ENCODE results near the gene SPON1. TPM values are rescaled to one million over a fixed set of nuclear protein-coding genes. Genes with fewer than 3 reads are reported as not detected.
A peak's percentile ranks its signal among the peaks of the same experiment; 100 is the strongest.

Gene SPON1
- total and polyA plus RNA-seq, 4 donors = 0.72 to 4.9 (median 1.2) TPM

- H3K27me3 ChIP-seq (ENCODE audit: control insufficient read depth in 4 of 4, insufficient read depth in 4 of 4, low read length in 3 of 4) = no peaks in the 10 kb centered on the region
- no peak overlapping the region for H3K9ac ChIP-seq (ENCODE audit: low read depth in 1 of 2, low read length in 2 of 2)
- H3K27ac ChIP-seq (ENCODE audit: low read depth in 1 of 2, low read length in 2 of 2) = peak overlapping the region in 1 of 2 donors; percentile 65
- no peaks in the 10 kb centered on the region for H3K36me3 ChIP-seq (ENCODE audit: control insufficient read depth in 4 of 4, insufficient read depth in 3 of 4, low read depth in 1 of 4, low read length in 3 of 4)
- DNase-seq (ENCODE audit: low spot score) = no peak
- peak overlapping the region in 1 of 3 donors; percentile 58 for H3K4me3 ChIP-seq (ENCODE audit: low read depth in 1 of 3, low read length in 3 of 3)
- no peak for TF ChIP-seq JUND (IDR thresholded peaks at IDR 0.05)
- TF ChIP-seq HNF4A (conservative IDR thresholded peaks at IDR 0.05) = peak; percentile 72 to 86
- TF ChIP-seq MAX (IDR thresholded peaks at IDR 0.05) = peak; percentile 33
- TF ChIP-seq RXRA (IDR thresholded peaks at IDR 0.05) = peak in 1 of 2 donors; percentile 64
- no peak for TF ChIP-seq EGR1 (IDR thresholded peaks at IDR 0.05; ENCODE audit: low read depth in 2 of 2)
- peak; percentile 23 for TF ChIP-seq FOXA2 (IDR thresholded peaks at IDR 0.05)
- peaks cover 0 to 15% (median 13%) of the 10 kb centered on the region in 4 donors for H3K4me1 ChIP-seq (ENCODE audit: control insufficient read depth in 4 of 4, insufficient read depth in 4 of 4, low read length in 3 of 4)
- WGBS = 47% methylated on average over 4 of the region's 4 CpGs
- no peaks in the 10 kb centered on the region for H3K9me3 ChIP-seq (ENCODE audit: control insufficient read depth in 4 of 4, low read length in 3 of 4)
Measured at GRCh38 chr11:14203321-14203720, 240.8 kb downstream of the SPON1 start.

- no peaks in the 10 kb centered on the region for H3K27me3 ChIP-seq (ENCODE audit: control insufficient read depth in 4 of 4, insufficient read depth in 4 of 4, low read length in 3 of 4)
- no peak for TF ChIP-seq JUND (IDR thresholded peaks at IDR 0.05)
- no peaks in the 10 kb centered on the region for H3K9me3 ChIP-seq (ENCODE audit: control insufficient read depth in 4 of 4, low read length in 3 of 4)
- H3K27ac ChIP-seq (ENCODE audit: low read depth in 1 of 2, low read length in 2 of 2) = no peak overlapping the region
- no peak overlapping the region for H3K9ac ChIP-seq (ENCODE audit: low read depth in 1 of 2, low read length in 2 of 2)
- no peaks in the 10 kb centered on the region for H3K36me3 ChIP-seq (ENCODE audit: control insufficient read depth in 4 of 4, insufficient read depth in 3 of 4, low read depth in 1 of 4, low read length in 3 of 4)
- H3K4me1 ChIP-seq (ENCODE audit: control insufficient read depth in 4 of 4, insufficient read depth in 4 of 4, low read length in 3 of 4) = no peaks in the 10 kb centered on the region
- H3K4me3 ChIP-seq (ENCODE audit: low read depth in 1 of 3, low read length in 3 of 3) = no peak overlapping the region
- no peak for DNase-seq (ENCODE audit: low spot score)
Measured at GRCh38 chr11:14212986-14213385, 250.5 kb downstream of the SPON1 start.

- no peak for DNase-seq (ENCODE audit: low spot score)
- no peak overlapping the region for H3K9ac ChIP-seq (ENCODE audit: low read depth in 1 of 2, low read length in 2 of 2)
- no peaks in the 10 kb centered on the region for H3K27me3 ChIP-seq (ENCODE audit: control insufficient read depth in 4 of 4, insufficient read depth in 4 of 4, low read length in 3 of 4)
- TF ChIP-seq FOXA1 (IDR thresholded peaks at IDR 0.05) = no peak
- TF ChIP-seq ATF3 (IDR thresholded peaks at IDR 0.05) = no peak
- TF ChIP-seq NR2F2 (IDR thresholded peaks at IDR 0.05) = no peak
- no peak for TF ChIP-seq FOXA2 (IDR thresholded peaks at IDR 0.05)
- TF ChIP-seq MAX (IDR thresholded peaks at IDR 0.05) = no peak
- TF ChIP-seq JUND (IDR thresholded peaks at IDR 0.05) = no peak
- no peak for TF ChIP-seq EGR1 (IDR thresholded peaks at IDR 0.05; ENCODE audit: low read depth in 2 of 2)
- TF ChIP-seq HNF4G (IDR thresholded peaks at IDR 0.05) = no peak
- TF ChIP-seq CTCF (IDR thresholded peaks at IDR 0.05; ENCODE audit: low read depth, low read length, missing input control) = no peak
- no peak for TF ChIP-seq HNF4A (conservative IDR thresholded peaks at IDR 0.05)
- TF ChIP-seq SP1 (IDR thresholded peaks at IDR 0.05) = no peak
- no peak for TF ChIP-seq RXRA (IDR thresholded peaks at IDR 0.05)
- TF ChIP-seq ZBTB33 (IDR thresholded peaks at IDR 0.05) = no peak
- TF ChIP-seq GABPA (IDR thresholded peaks at IDR 0.05 in 1 of 2, conservative IDR thresholded peaks at IDR 0.05 in 1 of 2) = no peak
- TF ChIP-seq TAF1 (conservative IDR thresholded peaks at IDR 0.05) = no peak
- no peak for TF ChIP-seq RAD21 (IDR thresholded peaks at IDR 0.05)
- no peak for TF ChIP-seq YY1 (IDR thresholded peaks at IDR 0.05)
- TF ChIP-seq REST (IDR thresholded peaks at IDR 0.05) = no peak
- no peaks in the 10 kb centered on the region for H3K9me3 ChIP-seq (ENCODE audit: control insufficient read depth in 4 of 4, low read length in 3 of 4)
- no peak overlapping the region for H3K27ac ChIP-seq (ENCODE audit: low read depth in 1 of 2, low read length in 2 of 2)
- H3K4me1 ChIP-seq (ENCODE audit: control insufficient read depth in 4 of 4, insufficient read depth in 4 of 4, low read length in 3 of 4) = no peaks in the 10 kb centered on the region
- no peaks in the 10 kb centered on the region for H3K36me3 ChIP-seq (ENCODE audit: control insufficient read depth in 4 of 4, insufficient read depth in 3 of 4, low read depth in 1 of 4, low read length in 3 of 4)
- H3K4me3 ChIP-seq (ENCODE audit: low read depth in 1 of 3, low read length in 3 of 3) = no peak overlapping the region
- 84% methylated on average over 3 of the region's 3 CpGs for WGBS
Measured at GRCh38 chr11:14218728-14219127, 256.2 kb downstream of the SPON1 start.
